ENCODE measurements around the gene CSTPP1. TPM values are rescaled to one million over a fixed set of nuclear protein-coding genes. Genes with fewer than 3 reads are reported as not detected.
"Not testable (repeated sequence)": the region's sequence is repeated elsewhere in the genome, so short reads cannot be mapped to it uniquely, and the experiment has no call there.

The CSTPP1 gene
- polyA plus RNA-seq, 1 donor: 21.2 TPM

- DNase-seq: no peak
Observed at GRCh38 chr11:46961041-46961440, 24.5 kb downstream of the CSTPP1 start.

DNA sequence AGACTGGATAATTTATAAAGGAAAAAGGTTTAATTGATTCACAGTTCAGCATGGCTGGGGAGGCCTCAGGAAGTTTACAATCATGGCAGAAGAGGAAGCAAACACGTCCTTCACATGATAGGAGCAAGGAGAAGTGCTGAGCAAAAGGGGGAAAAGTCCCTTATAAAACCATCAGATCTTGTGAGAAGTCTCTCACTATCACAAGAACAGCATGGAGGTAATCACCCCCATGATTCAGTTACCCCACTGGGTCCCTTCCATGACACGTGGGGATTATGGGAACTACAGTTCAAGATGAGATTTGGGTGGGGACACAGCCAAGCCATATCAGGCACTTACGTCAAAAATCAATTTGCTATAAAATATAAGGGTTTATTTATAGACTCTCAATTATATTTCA is 25.3 kb downstream of the CSTPP1 start:
- not testable (repeated sequence) for DNase-seq

- no peak for DNase-seq
Observed at GRCh38 chr11:46963844-46964243, 27.3 kb downstream of the CSTPP1 start.

DNA sequence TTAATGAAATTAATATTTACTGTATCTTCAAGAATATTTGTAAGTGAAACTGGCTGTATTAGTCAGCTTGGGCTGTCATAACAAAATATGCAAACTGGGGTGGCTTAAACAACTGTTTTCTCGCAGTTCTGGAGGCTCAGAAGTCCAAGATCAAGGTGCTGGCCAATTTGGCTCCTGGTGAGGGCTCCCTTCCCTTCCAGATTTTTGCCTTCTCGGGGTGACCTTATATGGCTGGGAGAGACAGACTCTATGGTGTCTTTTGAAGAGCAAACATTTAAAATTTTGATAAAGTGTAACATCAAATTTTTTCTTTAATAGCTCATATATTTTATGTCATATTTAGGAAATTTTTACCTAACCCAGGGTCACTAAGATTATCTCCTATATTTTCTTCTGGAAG is 30.2 kb downstream of the CSTPP1 start:
- DNase-seq: no peak

DNA sequence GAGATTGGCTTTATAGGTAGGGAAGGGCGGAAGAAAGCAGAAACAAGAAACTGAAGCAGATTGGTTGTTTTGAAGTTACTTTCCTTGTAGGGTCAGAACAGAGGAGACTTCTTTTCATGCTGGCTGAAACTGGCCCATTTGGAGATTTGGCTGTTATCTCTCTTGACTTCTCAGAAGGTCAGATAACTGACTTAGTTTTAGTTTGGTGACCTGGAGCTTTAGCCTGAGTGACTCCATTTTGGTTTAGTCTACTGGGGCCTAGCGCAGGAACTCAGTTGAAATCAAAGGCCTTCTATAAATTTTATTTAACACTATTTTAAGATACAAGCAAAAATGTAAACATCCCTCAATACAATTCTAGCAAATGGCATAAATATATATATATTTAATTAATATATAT is 31.4 kb downstream of the CSTPP1 start:
- no peak for DNase-seq

- no peak for DNase-seq
Observed at GRCh38 chr11:46969379-46969778, 32.8 kb downstream of the CSTPP1 start.

- DNase-seq: no peak
Observed at GRCh38 chr11:46970913-46971625, 34.5 kb downstream of the CSTPP1 start.

DNA sequence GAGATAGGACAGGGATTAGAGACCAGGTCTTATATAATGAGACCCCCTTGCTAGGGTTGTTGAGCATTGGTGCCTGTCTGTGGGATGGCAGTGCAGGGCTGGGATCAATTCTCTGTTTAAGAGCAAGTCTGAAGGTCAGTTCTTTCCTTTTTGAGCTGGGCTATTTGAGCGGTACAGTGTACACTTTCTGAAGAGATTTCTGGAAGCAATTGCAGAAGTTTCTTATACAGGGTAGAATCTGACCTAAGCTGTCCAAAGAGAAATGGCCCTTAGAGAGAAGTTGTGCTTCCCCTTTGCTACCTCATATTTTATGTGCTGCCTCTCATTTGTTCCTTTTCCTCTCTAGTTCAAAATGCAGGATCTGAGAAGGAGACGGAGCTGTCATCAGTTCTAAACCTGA is 35.8 kb downstream of the CSTPP1 start:
- no peak for DNase-seq

DNA sequence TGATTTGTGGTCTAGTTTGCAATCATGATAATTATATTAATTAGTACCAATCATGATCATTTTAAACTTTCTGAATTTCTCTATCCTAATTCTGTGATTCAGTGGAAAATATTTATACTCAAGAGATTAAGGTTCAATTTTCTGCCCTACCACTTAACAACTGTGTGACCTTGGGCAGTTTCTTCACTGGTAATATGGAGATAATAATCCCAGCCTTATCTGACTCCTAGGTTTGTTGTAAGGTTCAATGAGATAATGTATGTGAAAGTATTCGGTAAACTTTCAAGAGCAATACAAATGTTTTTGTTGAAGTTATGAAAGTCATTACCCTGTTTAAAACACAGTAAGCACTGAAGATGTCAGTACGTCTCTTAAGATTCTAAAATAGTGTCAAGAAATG is 36.3 kb downstream of the CSTPP1 start:
- DNase-seq: no peak

DNA sequence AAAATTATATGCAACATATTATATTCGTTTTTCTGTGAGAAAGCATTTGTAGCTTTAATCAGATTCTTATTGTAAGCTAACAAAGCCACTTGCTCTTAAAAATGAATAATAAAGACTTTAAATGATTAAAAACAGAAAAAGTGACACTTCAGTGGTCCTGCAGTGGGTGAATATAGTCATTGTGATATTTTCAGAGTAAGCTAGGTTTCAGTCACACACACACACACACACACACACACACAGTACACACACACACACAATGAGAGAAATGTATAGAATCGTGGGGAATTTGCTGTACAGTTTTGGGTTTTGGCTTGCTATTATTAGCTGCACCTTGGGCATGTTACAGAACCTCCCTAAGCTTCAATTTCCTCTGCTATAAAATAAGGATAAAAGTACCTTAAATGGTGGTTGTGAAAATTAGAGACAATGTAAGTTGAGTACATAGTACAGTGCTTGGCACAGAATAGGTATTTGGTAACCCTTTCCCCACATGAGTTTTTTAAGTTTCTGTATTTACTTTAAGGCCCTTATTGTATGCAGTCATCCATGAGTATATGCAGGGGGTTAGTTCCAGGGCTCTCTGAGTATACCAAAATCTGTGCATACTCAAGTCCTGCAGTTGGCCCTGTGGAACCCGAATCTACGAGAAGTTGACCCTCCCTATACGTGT is 39.8 kb downstream of the CSTPP1 start:
- no peak for DNase-seq

- no peak for DNase-seq
Observed at GRCh38 chr11:46977038-46977813, 40.7 kb downstream of the CSTPP1 start.

- DNase-seq: no peak
Observed at GRCh38 chr11:46978005-46978491, 41.5 kb downstream of the CSTPP1 start.

GRCh38 chr11:46979358-46979757 is 42.8 kb downstream of the CSTPP1 start:
- DNase-seq: no peak

DNA sequence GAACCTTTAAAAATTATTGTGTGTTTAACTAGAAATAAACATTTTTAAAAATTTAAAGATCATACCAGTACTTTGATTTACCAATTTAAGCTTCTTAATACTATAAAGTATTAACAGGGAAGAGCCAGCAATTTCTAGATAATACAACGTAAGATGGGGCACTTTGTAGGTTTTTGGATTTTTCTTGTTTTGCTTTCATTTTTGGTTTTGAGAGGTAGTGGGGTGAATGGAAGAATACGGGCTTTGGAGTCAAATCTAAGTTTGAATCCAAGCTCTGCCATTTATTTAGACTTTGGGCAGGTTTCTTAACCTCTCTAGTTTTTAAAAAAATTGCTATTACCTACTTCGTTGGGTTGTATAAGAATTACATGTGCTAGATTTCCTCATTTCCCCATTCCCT is 44.9 kb downstream of the CSTPP1 start:
- no peak for DNase-seq

DNA sequence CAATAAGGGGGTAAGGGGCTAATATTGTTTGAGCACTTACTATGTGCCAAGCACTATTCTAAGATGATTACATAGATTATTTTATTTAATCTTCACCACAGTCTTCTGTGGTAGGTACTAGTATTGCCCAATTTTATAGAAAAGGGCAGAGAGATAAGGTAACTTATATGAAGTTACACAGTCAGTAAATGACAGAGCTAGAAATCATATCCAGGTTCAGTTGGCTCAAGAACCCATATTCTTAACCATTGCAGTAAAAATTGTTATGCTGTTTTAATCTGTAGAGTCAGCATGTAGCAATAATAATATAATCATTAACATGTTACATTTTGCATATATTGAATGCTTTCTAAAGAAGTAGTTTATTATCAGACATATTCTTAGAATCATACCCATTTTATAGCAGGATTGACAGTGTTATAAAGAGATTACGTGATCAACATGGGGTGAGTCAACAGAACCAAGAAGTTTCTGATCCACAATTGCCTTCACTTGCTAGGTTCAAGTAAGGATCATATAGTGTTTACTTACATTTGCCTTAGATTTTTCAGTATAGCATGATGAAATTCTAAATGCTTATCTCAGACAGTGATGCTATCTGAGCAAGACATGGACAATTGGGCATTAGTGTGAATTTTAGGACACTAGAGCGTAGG is 46.4 kb downstream of the CSTPP1 start:
- no peak for DNase-seq

GRCh38 chr11:46983598-46983997 is 47.0 kb downstream of the CSTPP1 start:
- DNase-seq: no peak

DNA sequence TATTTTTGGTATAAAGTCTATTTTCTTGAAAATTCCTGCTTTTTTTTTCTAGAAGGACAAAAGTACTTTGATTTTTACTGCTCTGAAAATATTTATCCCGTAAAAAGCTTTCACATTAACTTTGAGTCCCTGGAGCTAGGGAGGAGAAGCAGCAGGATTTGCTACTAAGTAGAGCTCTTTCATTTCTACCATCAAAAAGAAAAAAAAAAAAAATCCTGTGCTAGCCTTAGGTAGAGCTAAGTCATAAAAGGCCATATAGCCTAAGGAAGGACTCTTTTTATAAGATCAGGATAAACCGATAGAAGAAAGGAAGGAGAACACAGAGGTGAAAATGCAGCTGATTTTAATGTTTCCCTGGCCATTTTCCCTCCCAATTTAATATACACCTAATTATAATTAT is 48.0 kb downstream of the CSTPP1 start:
- DNase-seq: no peak

- DNase-seq: no peak
Observed at GRCh38 chr11:46984987-46985386, 48.4 kb downstream of the CSTPP1 start.

DNA sequence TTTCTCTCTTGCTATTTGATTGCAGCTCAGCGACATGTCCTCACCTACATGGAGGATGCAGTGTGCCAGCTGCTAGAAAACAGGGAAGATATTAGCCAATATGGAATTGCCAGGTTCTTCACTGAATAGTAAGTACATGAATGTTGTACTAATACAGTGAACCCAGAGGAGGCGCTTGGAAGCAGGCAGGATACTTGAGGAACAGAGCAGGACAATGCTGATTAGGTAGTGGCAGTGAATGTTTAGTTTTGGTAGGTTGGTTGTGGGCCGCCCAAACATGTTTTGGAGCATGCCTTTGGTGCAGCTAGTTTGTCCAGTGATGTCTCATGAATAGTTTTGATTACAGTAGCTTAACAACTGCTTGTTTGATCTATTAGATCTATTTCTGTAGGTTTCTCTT is 50.6 kb downstream of the CSTPP1 start:
- DNase-seq: no peak

GRCh38 chr11:46989810-46990487 is 53.4 kb downstream of the CSTPP1 start:
- DNase-seq: not testable (repeated sequence)

DNA sequence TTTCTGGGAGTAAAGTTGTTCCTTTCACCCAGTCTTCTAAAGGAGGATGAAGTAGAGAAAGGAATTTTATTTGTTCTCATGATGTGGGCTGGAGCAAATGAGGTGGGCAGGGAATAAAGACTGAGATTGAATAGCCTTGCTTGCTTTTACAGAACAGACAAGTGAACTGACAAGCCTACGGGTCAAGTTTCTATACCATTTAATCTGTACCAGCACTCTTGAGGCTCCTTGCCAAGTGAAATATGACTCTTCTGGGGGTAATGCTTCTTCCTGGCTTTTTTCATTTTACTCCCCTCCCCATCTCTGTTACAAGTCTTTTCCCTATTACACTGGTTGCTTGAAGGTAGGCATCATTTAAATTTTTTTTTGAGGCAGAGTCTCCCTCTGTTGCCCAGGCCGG is 54.8 kb downstream of the CSTPP1 start:
- no peak for DNase-seq

- not testable (repeated sequence) for DNase-seq
Observed at GRCh38 chr11:46992386-46992785, 55.8 kb downstream of the CSTPP1 start.

Measured in hindlimb muscle (tissue), 1 donor.